Testis (tissue), 2 donors: Measurements from ENCODE around the gene MRPL45.

Experiments used
- CTCF ChIP-seq, 3 experiments: fragments of 450-650 bp in 2 of 3; fragments of 200-600 bp in 1 of 3; sonication (generic) in 1 of 3; IDR thresholded peaks; one replicate each; pipeline ENCODE4 v1.5.1; 2016 to 2019; ENCODE audit warnings: antibody characterized with exemption in 3 of 3, mild to moderate bottlenecking in 2 of 3, moderate library complexity in 1 of 3
- POLR2A ChIP-seq: fragments of 450-650 bp; IDR thresholded peaks from one replicate; pipeline ENCODE4 v1.6.1; 2017; ENCODE audit warnings: antibody characterized with exemption, mild to moderate bottlenecking, moderate library complexity

DNA sequence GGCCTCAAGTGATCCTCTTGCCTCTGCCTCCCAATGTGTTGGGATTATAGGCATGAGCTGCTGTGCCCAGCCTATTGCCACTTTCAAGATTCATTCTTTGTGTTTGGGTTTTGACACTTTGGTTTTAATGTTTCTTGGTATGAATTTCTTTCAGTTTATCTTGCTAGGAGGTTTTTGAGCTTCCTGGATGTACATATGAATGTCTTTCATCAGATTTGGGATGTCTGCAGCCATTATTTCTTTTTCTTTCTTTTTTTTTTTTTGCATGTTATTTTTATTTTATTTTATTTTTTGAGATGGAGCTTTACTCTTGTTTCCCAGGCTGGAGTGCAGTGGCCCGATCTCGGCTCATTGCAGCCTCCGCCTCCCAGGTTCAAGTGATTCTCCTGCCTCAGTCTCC lies 18.5 kb downstream of the MRPL45 start:
- no peak for TF ChIP-seq CTCF (IDR thresholded peaks at IDR 0.05)
- no peak for TF ChIP-seq POLR2A
